ENCODE results near the gene ERLIN1. TPM values are rescaled to one million over a fixed set of nuclear protein-coding genes. Genes with fewer than 3 reads are reported as not detected.

ERLIN1 gene
- total RNA-seq, 2 experiments from 2014 or later = 19.6 to 21.4 TPM

DNA sequence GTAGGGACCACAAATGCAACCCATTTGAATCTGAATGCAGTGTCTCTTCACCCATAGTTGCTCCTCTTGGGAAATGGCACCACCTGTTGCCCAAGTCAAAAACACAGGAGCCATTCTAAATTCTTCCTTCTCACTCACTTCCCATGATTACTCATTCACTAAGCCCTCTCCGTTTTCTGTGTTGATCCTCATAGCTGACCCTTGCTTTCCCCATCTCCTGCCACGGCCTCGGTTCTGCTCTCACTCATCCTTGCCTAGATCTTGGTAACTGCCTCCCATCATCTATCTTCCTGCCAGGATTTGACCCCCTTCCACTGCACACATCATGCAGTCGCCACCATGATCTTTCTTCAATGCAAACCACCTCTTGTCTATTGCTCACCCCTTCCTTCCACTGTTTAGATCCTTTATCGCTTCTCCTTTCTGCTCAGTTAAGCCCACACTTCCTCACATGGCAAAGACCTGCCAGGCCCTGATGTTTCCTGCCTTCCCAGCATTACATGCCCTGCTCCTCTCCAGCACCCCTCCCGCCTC, 85.1 kb downstream of the ERLIN1 start:
- H3K36me3 Mint-ChIP-seq = no peaks in the 10 kb centered on the region
- no peak overlapping the region for H3K27ac Mint-ChIP-seq
- peaks cover 40% of the 10 kb centered on the region for H3K27me3 Mint-ChIP-seq
- peaks cover 6% of the 10 kb centered on the region for H3K9me3 Mint-ChIP-seq
- DNase-seq = no peak
- no peaks in the 10 kb centered on the region for H3K4me1 Mint-ChIP-seq
- no peak overlapping the region for H3K4me3 Mint-ChIP-seq

Other genes starting within 250 kb of the ERLIN1 start
- 1 to 10 TPM; 2.2 to 2.3 TPM for gene DNMBP, start 176.1 kb downstream of the ERLIN1 start, total RNA-seq
- not detected for gene CPN1, start 104.2 kb downstream of the ERLIN1 start, total RNA-seq
- gene CHUK, start 43.6 kb upstream of the ERLIN1 start, total RNA-seq = 10 to 100 TPM; 35.5 to 37.8 TPM
- 10 to 100 TPM; 53.6 to 55.0 TPM for gene CWF19L1, start 81.6 kb upstream of the ERLIN1 start, total RNA-seq
- gene BLOC1S2, start 100.7 kb upstream of the ERLIN1 start, total RNA-seq = 10 to 100 TPM; 57.1 to 62.6 TPM
- gene PKD2L1, start 144.2 kb upstream of the ERLIN1 start, total RNA-seq = not detected
- gene SCD, start 161.2 kb upstream of the ERLIN1 start, total RNA-seq = 100 to 1,000 TPM; 231 to 232 TPM

Data from activated naive CD8-positive, alpha-beta T cell treated with anti-CD3 and anti-CD28 coated beads for 36 hours (primary cell).